AG09319 (cell line): ENCODE measurements around the gene HLF.
"Not testable (repeated sequence)": the region's sequence is repeated elsewhere in the genome, so short reads cannot be mapped to it uniquely, and the experiment has no call there.

Experiments used
- DNase-seq: peaks from one replicate; pipeline ENCODE4 v3.0.0-alpha.2; 2010; ENCODE audit warnings: low read depth; ENCODE audit errors: extremely low read depth
- CTCF ChIP-seq: IDR thresholded peaks from 2 replicates; pipeline ENCODE4 v1.5.1; 2011; ENCODE audit warnings: low read depth, mild to moderate bottlenecking, inconsistent platforms, low read length, moderate library complexity

The HLF gene

GRCh38 chr17:55326030-55326429, 61.3 kb downstream of the HLF start:
- no peak for TF ChIP-seq CTCF
- DNase-seq, result no peak

GRCh38 chr17:55327225-55328088, 62.7 kb downstream of the HLF start:
- TF ChIP-seq CTCF, result no peak
- DNase-seq, result no peak

- DNase-seq, result not testable (repeated sequence)
Measured at GRCh38 chr17:55328514-55328913, 63.8 kb downstream of the HLF start.

GRCh38 chr17:55330344-55330933, 65.7 kb downstream of the HLF start:
- DNase-seq, result no peak
- no peak for TF ChIP-seq CTCF

- no peak for TF ChIP-seq CTCF
- DNase-seq, result no peak
Measured at GRCh38 chr17:55332296-55333041, 67.7 kb downstream of the HLF start.

- peak; percentile 14 for DNase-seq
- no peak for TF ChIP-seq CTCF
Measured at GRCh38 chr17:55334285-55334684, 69.5 kb downstream of the HLF start.

GRCh38 chr17:55334881-55335540, 70.3 kb downstream of the HLF start:
- DNase-seq, result no peak
- TF ChIP-seq CTCF, result no peak
